Activated naive CD8-positive, alpha-beta T cell treated with anti-CD3 and anti-CD28 coated beads for 36 hours (primary cell): Measurements from ENCODE around the gene USP10. TPM values are rescaled to one million over a fixed set of nuclear protein-coding genes. Genes with fewer than 3 reads are reported as not detected.

Experiments
- DNase-seq: peaks from one replicate; pipeline ENCODE4 v3.0.0; 2021
- H3K27ac Mint-ChIP-seq: one replicate; pipeline ENCODE4 v1.8.0; 2022; ENCODE audit warnings: mild to moderate bottlenecking, moderate library complexity, mixed read lengths
- H3K27me3 Mint-ChIP-seq: one replicate; pipeline ENCODE4 v1.8.0; 2022; ENCODE audit warnings: mild to moderate bottlenecking, mixed read lengths
- H3K36me3 Mint-ChIP-seq: one replicate; pipeline ENCODE4 v1.8.0; 2021; ENCODE audit warnings: mild to moderate bottlenecking, mixed read lengths
- H3K4me1 Mint-ChIP-seq: one replicate; pipeline ENCODE4 v1.8.0; 2021; ENCODE audit warnings: mixed read lengths
- H3K4me3 Mint-ChIP-seq: one replicate; pipeline ENCODE4 v1.8.0; 2022; ENCODE audit warnings: mild to moderate bottlenecking, moderate library complexity, mixed read lengths
- H3K9me3 Mint-ChIP-seq: one replicate; pipeline ENCODE4 v1.8.0; 2022; ENCODE audit warnings: mixed read lengths
- total RNA-seq, 2 experiments: library from RNA; stranded (reverse); gene quantifications; one replicate each; pipeline ENCODE4 v1.2.3, GENCODE V29; 2021

USP10 gene
- total RNA-seq, 2 experiments from 2014 or later = 148 to 151 TPM

- Mint-ChIP-seq H3K4me3 (no peak overlapping the region), H3K27ac (peak overlapping the region; percentile 62), H3K36me3 (no peaks in the 10 kb centered on the region), H3K9me3 (no peaks in the 10 kb centered on the region), H3K4me1 (peaks cover 14% of the 10 kb centered on the region), H3K27me3 (no peaks in the 10 kb centered on the region)
- no peak for DNase-seq
Measured at GRCh38 chr16:84813141-84813934, 113.5 kb downstream of the USP10 start.

- Mint-ChIP-seq H3K27ac (no peak overlapping the region), H3K36me3 (no peaks in the 10 kb centered on the region), H3K4me1 (peaks cover 18% of the 10 kb centered on the region), H3K4me3 (no peak overlapping the region), H3K27me3 (peaks cover 17% of the 10 kb centered on the region), H3K9me3 (no peaks in the 10 kb centered on the region)
- no peak for DNase-seq
Measured at GRCh38 chr16:84815462-84815861, 115.7 kb downstream of the USP10 start.

- Mint-ChIP-seq H3K4me3 (no peak overlapping the region), H3K4me1 (peaks cover 16% of the 10 kb centered on the region), H3K9me3 (no peaks in the 10 kb centered on the region), H3K27ac (no peak overlapping the region), H3K36me3 (no peaks in the 10 kb centered on the region), H3K27me3 (peaks cover 22% of the 10 kb centered on the region)
- DNase-seq = no peak
Measured at GRCh38 chr16:84816023-84816422, 116.2 kb downstream of the USP10 start.

GRCh38 chr16:84816485-84816884 lies 116.7 kb downstream of the USP10 start:
- peaks cover 27% of the 10 kb centered on the region for H3K27me3 Mint-ChIP-seq
- no peak for DNase-seq
- peaks cover 11% of the 10 kb centered on the region for H3K4me1 Mint-ChIP-seq
- no peak overlapping the region for H3K4me3 Mint-ChIP-seq
- no peaks in the 10 kb centered on the region for H3K36me3 Mint-ChIP-seq
- no peak overlapping the region for H3K27ac Mint-ChIP-seq
- H3K9me3 Mint-ChIP-seq = no peaks in the 10 kb centered on the region

GRCh38 chr16:84817206-84817605 lies 117.4 kb downstream of the USP10 start:
- no peaks in the 10 kb centered on the region for H3K9me3 Mint-ChIP-seq
- no peaks in the 10 kb centered on the region for H3K36me3 Mint-ChIP-seq
- H3K27ac Mint-ChIP-seq = no peak overlapping the region
- H3K4me1 Mint-ChIP-seq = peaks cover 9% of the 10 kb centered on the region
- peaks cover 34% of the 10 kb centered on the region for H3K27me3 Mint-ChIP-seq
- DNase-seq = no peak
- no peak overlapping the region for H3K4me3 Mint-ChIP-seq

- Mint-ChIP-seq H3K4me3 (no peak overlapping the region), H3K27me3 (peaks cover 38% of the 10 kb centered on the region), H3K4me1 (peaks cover 9% of the 10 kb centered on the region), H3K36me3 (no peaks in the 10 kb centered on the region), H3K9me3 (no peaks in the 10 kb centered on the region), H3K27ac (no peak overlapping the region)
- DNase-seq = no peak
Measured at GRCh38 chr16:84817613-84818012, 117.8 kb downstream of the USP10 start.

GRCh38 chr16:84818133-84818532 lies 118.3 kb downstream of the USP10 start:
- Mint-ChIP-seq H3K4me1 (peaks cover 9% of the 10 kb centered on the region), H3K4me3 (no peak overlapping the region), H3K36me3 (no peaks in the 10 kb centered on the region), H3K9me3 (no peaks in the 10 kb centered on the region), H3K27ac (no peak overlapping the region), H3K27me3 (peaks cover 42% of the 10 kb centered on the region)
- DNase-seq = no peak

GRCh38 chr16:84818989-84819643 lies 119.3 kb downstream of the USP10 start:
- H3K36me3 Mint-ChIP-seq = no peaks in the 10 kb centered on the region
- peaks cover 50% of the 10 kb centered on the region for H3K27me3 Mint-ChIP-seq
- no peak overlapping the region for H3K27ac Mint-ChIP-seq
- DNase-seq = no peak
- H3K4me3 Mint-ChIP-seq = no peak overlapping the region
- no peaks in the 10 kb centered on the region for H3K9me3 Mint-ChIP-seq
- H3K4me1 Mint-ChIP-seq = peaks cover 9% of the 10 kb centered on the region

- peak within 1 kb of the TSS; percentile 49 for H3K4me3 Mint-ChIP-seq
- peaks cover 9% of the 10 kb centered on the region for H3K4me1 Mint-ChIP-seq
- peak; percentile 87 for DNase-seq
- H3K36me3 Mint-ChIP-seq = no peaks in the 10 kb centered on the region
- peaks cover 51% of the 10 kb centered on the region for H3K27me3 Mint-ChIP-seq
- H3K9me3 Mint-ChIP-seq = no peaks in the 10 kb centered on the region
- no peak within 1 kb of the TSS for H3K27ac Mint-ChIP-seq
Measured at GRCh38 chr16:84819644-84820304, 120.0 kb downstream of the USP10 start, which contains the start of gene CRISPLD2. Gene CRISPLD2, plus strand, starts transcription at chr16:84819985. Its CDS starts 18,511 bp downstream, at chr16:84838496.

GRCh38 chr16:84820305-84820684 lies 120.5 kb downstream of the USP10 start:
- peaks cover 51% of the 10 kb centered on the region for H3K27me3 Mint-ChIP-seq
- peaks cover 9% of the 10 kb centered on the region for H3K4me1 Mint-ChIP-seq
- H3K27ac Mint-ChIP-seq = no peak overlapping the region
- H3K36me3 Mint-ChIP-seq = no peaks in the 10 kb centered on the region
- no peaks in the 10 kb centered on the region for H3K9me3 Mint-ChIP-seq
- peak overlapping the region; percentile 49 for H3K4me3 Mint-ChIP-seq
- DNase-seq = no peak

- H3K27me3 Mint-ChIP-seq = peaks cover 51% of the 10 kb centered on the region
- peaks cover 9% of the 10 kb centered on the region for H3K4me1 Mint-ChIP-seq
- H3K9me3 Mint-ChIP-seq = no peaks in the 10 kb centered on the region
- H3K4me3 Mint-ChIP-seq = no peak overlapping the region
- DNase-seq = no peak
- no peaks in the 10 kb centered on the region for H3K36me3 Mint-ChIP-seq
- no peak overlapping the region for H3K27ac Mint-ChIP-seq
Measured at GRCh38 chr16:84820771-84821170, 121.0 kb downstream of the USP10 start.

GRCh38 chr16:84821179-84821578 lies 121.4 kb downstream of the USP10 start:
- Mint-ChIP-seq H3K9me3 (no peaks in the 10 kb centered on the region), H3K27ac (no peak overlapping the region), H3K27me3 (peaks cover 51% of the 10 kb centered on the region), H3K36me3 (no peaks in the 10 kb centered on the region), H3K4me1 (peaks cover 9% of the 10 kb centered on the region), H3K4me3 (no peak overlapping the region)
- no peak for DNase-seq

- H3K4me1 Mint-ChIP-seq = peaks cover 9% of the 10 kb centered on the region
- H3K27me3 Mint-ChIP-seq = peaks cover 51% of the 10 kb centered on the region
- H3K36me3 Mint-ChIP-seq = no peaks in the 10 kb centered on the region
- no peak for DNase-seq
- no peak overlapping the region for H3K27ac Mint-ChIP-seq
- H3K4me3 Mint-ChIP-seq = no peak overlapping the region
- no peaks in the 10 kb centered on the region for H3K9me3 Mint-ChIP-seq
Measured at GRCh38 chr16:84821728-84822689, 122.2 kb downstream of the USP10 start.

- Mint-ChIP-seq H3K27me3 (peaks cover 55% of the 10 kb centered on the region), H3K4me3 (no peak overlapping the region), H3K9me3 (no peaks in the 10 kb centered on the region), H3K27ac (no peak overlapping the region), H3K36me3 (no peaks in the 10 kb centered on the region), H3K4me1 (peaks cover 9% of the 10 kb centered on the region)
- no peak for DNase-seq
Measured at GRCh38 chr16:84822990-84823389, 123.2 kb downstream of the USP10 start.
